DND-41 (cell line): ENCODE results near the gene DCAF4.

Source experiments
- CTCF ChIP-seq: IDR thresholded peaks from 2 replicates; pipeline ENCODE4 v1.5.1; 2012; ENCODE audit warnings: borderline replicate concordance, low read length, moderate library complexity, mild to moderate bottlenecking; ENCODE audit not compliant: poor library complexity, severe bottlenecking; ENCODE audit errors: extremely low read depth
- EZH2 ChIP-seq: IDR thresholded peaks from 3 replicates; pipeline ENCODE4 v1.6.1; 2012; ENCODE audit warnings: borderline replicate concordance, low read depth, mild to moderate bottlenecking, moderate library complexity, low read length, inconsistent platforms; ENCODE audit not compliant: severe bottlenecking

- TF ChIP-seq CTCF (no peak), EZH2 (no peak)
Observed at GRCh38 chr14:72941286-72941985, 15.2 kb downstream of the DCAF4 start.
